Measurements from ENCODE around the gene SPNS2.

SPNS2 gene

DNA sequence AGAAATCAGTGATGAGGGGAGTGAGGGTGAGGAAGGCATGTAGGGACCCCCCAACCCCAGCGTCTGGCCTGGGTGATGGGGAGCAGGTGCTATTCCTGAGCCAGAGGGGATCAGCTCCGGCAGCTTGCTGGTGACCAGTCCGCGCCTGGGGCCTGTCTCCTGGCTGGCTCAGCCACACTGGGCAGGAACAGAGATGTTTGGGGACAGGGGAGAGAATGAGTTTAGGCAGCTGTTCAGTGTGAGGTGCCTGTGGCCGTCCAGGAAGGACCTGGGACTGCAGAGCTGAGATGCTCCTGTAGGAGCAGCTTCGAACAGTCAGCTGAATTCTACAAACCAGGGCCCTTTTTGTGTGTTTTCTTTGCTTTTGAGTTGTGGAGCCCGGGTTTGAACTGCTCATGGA, 23.2 kb upstream of the SPNS2 start:
- peaks cover 4% of the 10 kb centered on the region for H4K20me1 ChIP-seq (ENCODE audit: insufficient read depth, low read length, poor library complexity, severe bottlenecking)
- H3K9me2 ChIP-seq (replicated peaks; ENCODE audit: low read depth, low read length): no peaks in the 10 kb centered on the region
- no peak overlapping the region for H3K4me2 ChIP-seq (ENCODE audit: low read depth, low read length, poor library complexity, severe bottlenecking)
- no peaks in the 10 kb centered on the region for H3K27me3 ChIP-seq (ENCODE audit: insufficient read depth, low read length, poor library complexity, severe bottlenecking)
- H3K36me3 ChIP-seq (ENCODE audit: insufficient read depth, low read length): peaks cover 26% of the 10 kb centered on the region; the same call in 1 of the 2 replicates
- no peaks in the 10 kb centered on the region for H3F3A ChIP-seq (ENCODE audit: low read depth)
- no peaks in the 10 kb centered on the region; the same call in 1 of the 2 replicates for H3K79me2 ChIP-seq (ENCODE audit: insufficient read depth, low read length)
- TF ChIP-seq, protein P1, sequence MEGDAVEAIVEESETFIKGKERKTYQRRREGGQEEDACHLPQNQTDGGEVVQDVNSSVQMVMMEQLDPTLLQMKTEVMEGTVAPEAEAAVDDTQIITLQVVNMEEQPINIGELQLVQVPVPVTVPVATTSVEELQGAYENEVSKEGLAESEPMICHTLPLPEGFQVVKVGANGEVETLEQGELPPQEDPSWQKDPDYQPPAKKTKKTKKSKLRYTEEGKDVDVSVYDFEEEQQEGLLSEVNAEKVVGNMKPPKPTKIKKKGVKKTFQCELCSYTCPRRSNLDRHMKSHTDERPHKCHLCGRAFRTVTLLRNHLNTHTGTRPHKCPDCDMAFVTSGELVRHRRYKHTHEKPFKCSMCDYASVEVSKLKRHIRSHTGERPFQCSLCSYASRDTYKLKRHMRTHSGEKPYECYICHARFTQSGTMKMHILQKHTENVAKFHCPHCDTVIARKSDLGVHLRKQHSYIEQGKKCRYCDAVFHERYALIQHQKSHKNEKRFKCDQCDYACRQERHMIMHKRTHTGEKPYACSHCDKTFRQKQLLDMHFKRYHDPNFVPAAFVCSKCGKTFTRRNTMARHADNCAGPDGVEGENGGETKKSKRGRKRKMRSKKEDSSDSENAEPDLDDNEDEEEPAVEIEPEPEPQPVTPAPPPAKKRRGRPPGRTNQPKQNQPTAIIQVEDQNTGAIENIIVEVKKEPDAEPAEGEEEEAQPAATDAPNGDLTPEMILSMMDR (conservative IDR thresholded peaks at IDR 0.05; ENCODE audit: low read length): no peak
- TF ChIP-seq EZH2phosphoT487 (IDR thresholded peaks at IDR 0.05; ENCODE audit: borderline replicate concordance): no peak
- no peak overlapping the region for H3K4me3 ChIP-seq (ENCODE audit: low read length, poor library complexity, severe bottlenecking)
- H3K9me3 ChIP-seq (ENCODE audit: insufficient read depth, low read depth, low read length): no peaks in the 10 kb centered on the region
- no peak overlapping the region for H2AFZ ChIP-seq (ENCODE audit: low read length)
- H3K9ac ChIP-seq (ENCODE audit: low read depth, low read length, poor library complexity, severe bottlenecking): no peak overlapping the region
- peaks cover 10% of the 10 kb centered on the region for H3K4me1 ChIP-seq (ENCODE audit: insufficient read depth, low read length, poor library complexity, severe bottlenecking)

DNA sequence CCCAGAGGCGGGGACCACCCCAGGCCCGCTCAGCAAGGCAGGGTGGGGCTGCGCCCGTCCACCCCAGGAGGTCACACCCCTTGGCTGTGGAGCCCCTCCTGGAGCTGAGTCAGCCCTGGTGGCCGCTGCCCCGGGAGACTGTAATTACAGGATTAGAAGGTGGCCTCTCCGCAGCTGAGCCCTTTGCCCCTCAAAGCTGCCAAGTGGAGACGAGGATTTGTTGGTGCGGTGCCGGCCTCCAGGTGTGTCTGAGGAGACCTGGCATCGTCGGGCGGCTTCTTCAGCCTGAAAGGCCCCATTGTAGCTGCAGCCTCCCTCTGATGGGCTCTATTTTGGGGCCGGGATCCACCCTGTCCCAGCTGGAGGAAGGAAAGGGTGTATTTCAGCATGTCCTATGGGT, 22.7 kb upstream of the SPNS2 start:
- H3K4me3 ChIP-seq (ENCODE audit: low read length, poor library complexity, severe bottlenecking): no peak overlapping the region
- H3F3A ChIP-seq (ENCODE audit: low read depth): no peaks in the 10 kb centered on the region
- no peaks in the 10 kb centered on the region for H3K9me3 ChIP-seq (ENCODE audit: insufficient read depth, low read depth, low read length)
- peaks cover 4% of the 10 kb centered on the region for H4K20me1 ChIP-seq (ENCODE audit: insufficient read depth, low read length, poor library complexity, severe bottlenecking)
- no peak overlapping the region for H3K9ac ChIP-seq (ENCODE audit: low read depth, low read length, poor library complexity, severe bottlenecking)
- H3K36me3 ChIP-seq (ENCODE audit: insufficient read depth, low read length): peaks cover 26% of the 10 kb centered on the region; the same call in 1 of the 2 replicates
- H3K9me2 ChIP-seq (replicated peaks; ENCODE audit: low read depth, low read length): no peaks in the 10 kb centered on the region
- no peak overlapping the region for H3K4me2 ChIP-seq (ENCODE audit: low read depth, low read length, poor library complexity, severe bottlenecking)
- H3K4me1 ChIP-seq (ENCODE audit: insufficient read depth, low read length, poor library complexity, severe bottlenecking): peaks cover 16% of the 10 kb centered on the region
- H2AFZ ChIP-seq (ENCODE audit: low read length): no peak overlapping the region
- no peaks in the 10 kb centered on the region for H3K27me3 ChIP-seq (ENCODE audit: insufficient read depth, low read length, poor library complexity, severe bottlenecking)
- H3K79me2 ChIP-seq (ENCODE audit: insufficient read depth, low read length): no peaks in the 10 kb centered on the region; the same call in 1 of the 2 replicates
- TF ChIP-seq, protein P1 (conservative IDR thresholded peaks at IDR 0.05; ENCODE audit: low read length): no peak
- no peak for TF ChIP-seq EZH2phosphoT487 (IDR thresholded peaks at IDR 0.05; ENCODE audit: borderline replicate concordance)

DNA sequence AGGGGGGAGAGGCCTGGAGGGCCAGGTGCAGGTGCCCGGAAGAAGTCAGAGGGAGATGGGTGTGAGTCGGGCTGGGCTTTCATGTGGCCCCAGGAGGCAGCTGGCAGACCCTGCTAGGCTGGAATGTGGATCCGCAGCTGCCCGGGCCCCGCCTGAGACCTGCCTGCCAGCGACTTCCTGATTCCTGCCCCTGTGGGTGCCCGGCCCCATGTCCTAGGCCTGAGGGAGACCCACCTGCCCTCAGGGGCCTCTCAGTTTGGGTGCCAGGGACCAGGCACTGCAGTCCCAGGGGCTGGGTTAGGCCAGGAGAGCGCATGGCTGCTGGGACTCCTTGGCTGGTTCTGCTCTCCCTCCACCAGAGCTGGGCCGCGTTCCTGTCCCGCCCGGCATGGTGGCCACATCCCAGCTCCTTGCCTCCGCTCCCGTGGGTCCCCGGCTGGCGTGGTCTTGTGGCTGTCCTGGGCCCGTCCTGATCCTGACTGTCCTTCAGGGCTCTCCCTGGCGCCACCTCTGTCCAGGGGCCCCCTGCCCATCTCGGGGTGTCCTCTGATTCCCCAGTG, 22.1 kb upstream of the SPNS2 start:
- no peak overlapping the region for H3K4me3 ChIP-seq (ENCODE audit: low read length, poor library complexity, severe bottlenecking)

More for the DNA sequence above, 22.1 kb upstream of the SPNS2 start:
- peaks cover 26% of the 10 kb centered on the region; the same call in 1 of the 2 replicates for H3K36me3 ChIP-seq (ENCODE audit: insufficient read depth, low read length)
- no peak overlapping the region for H3K9ac ChIP-seq (ENCODE audit: low read depth, low read length, poor library complexity, severe bottlenecking)
- peaks cover 21% of the 10 kb centered on the region for H3K4me1 ChIP-seq (ENCODE audit: insufficient read depth, low read length, poor library complexity, severe bottlenecking)
- peaks cover 4% of the 10 kb centered on the region for H4K20me1 ChIP-seq (ENCODE audit: insufficient read depth, low read length, poor library complexity, severe bottlenecking)
- H3K9me2 ChIP-seq (replicated peaks; ENCODE audit: low read depth, low read length): no peaks in the 10 kb centered on the region
- H3K4me2 ChIP-seq (ENCODE audit: low read depth, low read length, poor library complexity, severe bottlenecking): no peak overlapping the region
- H3F3A ChIP-seq (ENCODE audit: low read depth): no peaks in the 10 kb centered on the region
- H3K9me3 ChIP-seq (ENCODE audit: insufficient read depth, low read depth, low read length): no peaks in the 10 kb centered on the region
- H3K27me3 ChIP-seq (ENCODE audit: insufficient read depth, low read length, poor library complexity, severe bottlenecking): no peaks in the 10 kb centered on the region
- H3K79me2 ChIP-seq (ENCODE audit: insufficient read depth, low read length): no peaks in the 10 kb centered on the region; the same call in 1 of the 2 replicates
- TF ChIP-seq EZH2phosphoT487 (IDR thresholded peaks at IDR 0.05; ENCODE audit: borderline replicate concordance): no peak
- TF ChIP-seq, protein P1 (conservative IDR thresholded peaks at IDR 0.05; ENCODE audit: low read length): no peak
- no peak overlapping the region for H2AFZ ChIP-seq (ENCODE audit: low read length)
